Mesothelial cell of epicardium (in vitro differentiated cells): ENCODE data around the gene DST. TPM values are rescaled to one million over a fixed set of nuclear protein-coding genes. Genes with fewer than 3 reads are reported as not detected.

Source experiments
- DNase-seq, 2 experiments: peaks; one replicate each; pipeline ENCODE4 v3.0.0; 2021; ENCODE audit warnings: low spot score in 2 of 2; ENCODE audit not compliant: unreplicated experiment in 2 of 2
- H3K27ac Mint-ChIP-seq: 2 replicates; pipeline ENCODE4 v1.8.0; 2021; ENCODE audit warnings: mixed read lengths
- H3K27me3 Mint-ChIP-seq: 2 replicates; pipeline ENCODE4 v1.8.0; 2021; ENCODE audit warnings: low read depth, mixed read lengths
- H3K36me3 Mint-ChIP-seq: 2 replicates; pipeline ENCODE4 v1.8.0; 2021; ENCODE audit warnings: mixed read lengths
- H3K4me1 Mint-ChIP-seq: 2 replicates; pipeline ENCODE4 v1.8.0; 2021; ENCODE audit warnings: mixed read lengths
- H3K4me3 Mint-ChIP-seq: 2 replicates; pipeline ENCODE4 v1.8.0; 2021; ENCODE audit warnings: mild to moderate bottlenecking, moderate library complexity, mixed read lengths
- H3K9me3 Mint-ChIP-seq: 2 replicates; pipeline ENCODE4 v1.8.0; 2021; ENCODE audit warnings: mixed read lengths
- total RNA-seq: library from RNA; stranded (reverse); gene quantifications from 3 replicates; pipeline ENCODE4 v1.2.1, GENCODE V29; 2021
- TF ChIP-seq, protein P1 (sequence below): fragments of 200-600 bp; sonication (generic); IDR thresholded peaks from one replicate; pipeline ENCODE4 v1.5.0; 2021; ENCODE audit warnings: antibody characterized with exemption; ENCODE audit not compliant: unreplicated experiment

The DST gene
- total RNA-seq, 1 donor from 2014 or later = 306 TPM

- no peak for DNase-seq
- TF ChIP-seq, protein P1, sequence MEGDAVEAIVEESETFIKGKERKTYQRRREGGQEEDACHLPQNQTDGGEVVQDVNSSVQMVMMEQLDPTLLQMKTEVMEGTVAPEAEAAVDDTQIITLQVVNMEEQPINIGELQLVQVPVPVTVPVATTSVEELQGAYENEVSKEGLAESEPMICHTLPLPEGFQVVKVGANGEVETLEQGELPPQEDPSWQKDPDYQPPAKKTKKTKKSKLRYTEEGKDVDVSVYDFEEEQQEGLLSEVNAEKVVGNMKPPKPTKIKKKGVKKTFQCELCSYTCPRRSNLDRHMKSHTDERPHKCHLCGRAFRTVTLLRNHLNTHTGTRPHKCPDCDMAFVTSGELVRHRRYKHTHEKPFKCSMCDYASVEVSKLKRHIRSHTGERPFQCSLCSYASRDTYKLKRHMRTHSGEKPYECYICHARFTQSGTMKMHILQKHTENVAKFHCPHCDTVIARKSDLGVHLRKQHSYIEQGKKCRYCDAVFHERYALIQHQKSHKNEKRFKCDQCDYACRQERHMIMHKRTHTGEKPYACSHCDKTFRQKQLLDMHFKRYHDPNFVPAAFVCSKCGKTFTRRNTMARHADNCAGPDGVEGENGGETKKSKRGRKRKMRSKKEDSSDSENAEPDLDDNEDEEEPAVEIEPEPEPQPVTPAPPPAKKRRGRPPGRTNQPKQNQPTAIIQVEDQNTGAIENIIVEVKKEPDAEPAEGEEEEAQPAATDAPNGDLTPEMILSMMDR = no peak
Observed at GRCh38 chr6:56689114-56689513, 46.4 kb upstream of the DST start.

DNA sequence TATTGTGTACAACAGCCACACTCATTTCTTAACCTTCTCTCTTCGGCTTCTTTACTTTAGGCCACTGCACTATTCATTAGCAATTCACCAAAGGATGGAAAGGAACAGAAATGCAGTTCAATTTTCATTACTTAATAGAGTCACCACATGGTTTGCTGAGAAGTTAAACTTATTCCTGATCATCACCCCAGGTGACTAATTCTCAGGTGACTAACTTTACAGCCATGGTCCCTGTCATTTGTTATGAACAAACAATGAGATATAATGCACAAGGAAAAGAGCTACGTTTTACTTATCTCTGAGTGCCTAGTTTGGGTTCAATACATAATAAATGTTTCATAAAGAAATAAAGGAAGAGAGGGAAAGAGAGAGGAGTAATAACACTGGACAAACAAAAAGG lies 45.8 kb upstream of the DST start:
- Mint-ChIP-seq H3K4me3 (no peak overlapping the region), H3K27ac (no peak overlapping the region), H3K27me3 (no peaks in the 10 kb centered on the region), H3K9me3 (no peaks in the 10 kb centered on the region), H3K36me3 (no peaks in the 10 kb centered on the region), H3K4me1 (peaks cover 27% of the 10 kb centered on the region)
- DNase-seq = no peak
- TF ChIP-seq, protein P1 = no peak

More at GRCh38 chr6:56689114-56689513, 46.4 kb upstream of the DST start:
- Mint-ChIP-seq H3K27me3 (no peaks in the 10 kb centered on the region), H3K4me1 (peaks cover 28% of the 10 kb centered on the region), H3K36me3 (no peaks in the 10 kb centered on the region), H3K27ac (no peak overlapping the region), H3K9me3 (no peaks in the 10 kb centered on the region), H3K4me3 (no peak overlapping the region)

DNA sequence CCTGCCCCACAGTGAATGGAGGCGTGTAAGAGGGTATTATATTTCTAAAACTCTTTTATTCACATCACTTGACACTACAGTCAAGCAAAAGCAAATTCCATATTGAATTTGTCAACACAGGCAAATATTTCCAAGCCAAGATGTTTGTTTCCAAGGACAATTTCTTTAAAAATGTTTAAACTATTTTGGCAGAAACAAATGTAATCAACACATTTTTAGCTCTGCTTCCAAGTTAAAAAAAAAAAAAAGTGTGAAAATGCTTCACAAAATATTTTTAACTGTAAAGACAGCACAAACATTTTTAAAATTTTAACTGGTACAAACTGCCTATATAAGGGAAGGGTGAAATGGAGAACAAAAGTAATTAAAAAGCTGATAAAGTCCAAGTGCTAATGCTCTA lies 44.9 kb upstream of the DST start:
- no peaks in the 10 kb centered on the region for H3K27me3 Mint-ChIP-seq
- peaks cover 18% of the 10 kb centered on the region for H3K4me1 Mint-ChIP-seq
- no peaks in the 10 kb centered on the region for H3K9me3 Mint-ChIP-seq
- DNase-seq = no peak
- TF ChIP-seq, protein P1 = no peak
- H3K4me3 Mint-ChIP-seq = no peak overlapping the region
- no peaks in the 10 kb centered on the region for H3K36me3 Mint-ChIP-seq
- H3K27ac Mint-ChIP-seq = no peak overlapping the region

DNA sequence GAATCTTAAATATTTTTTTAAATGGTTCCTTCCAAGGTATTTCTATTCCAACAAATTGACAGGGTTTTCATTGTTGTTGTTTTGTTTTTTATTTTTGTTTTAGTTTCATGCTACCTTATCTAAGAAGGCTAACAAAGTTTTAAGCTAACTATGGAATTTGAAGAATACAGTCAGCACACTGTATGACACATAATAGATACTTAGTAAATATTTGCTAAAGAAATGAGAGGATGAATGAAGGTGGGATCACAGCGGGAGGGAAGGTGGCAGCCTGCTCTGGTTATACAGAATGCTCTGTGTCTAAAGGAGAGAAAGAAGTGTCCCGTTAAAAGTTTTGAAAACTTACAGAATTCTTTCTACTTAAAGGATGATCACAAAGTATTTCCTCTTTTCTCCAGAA lies 43.7 kb upstream of the DST start:
- Mint-ChIP-seq H3K4me1 (peaks cover 10% of the 10 kb centered on the region), H3K4me3 (no peak overlapping the region), H3K27ac (no peak overlapping the region), H3K27me3 (no peaks in the 10 kb centered on the region), H3K36me3 (peaks cover 2% of the 10 kb centered on the region), H3K9me3 (no peaks in the 10 kb centered on the region)
- TF ChIP-seq, protein P1 = no peak
- no peak for DNase-seq

- DNase-seq = no peak
- Mint-ChIP-seq H3K36me3 (peaks cover 2% of the 10 kb centered on the region), H3K4me3 (no peak overlapping the region), H3K9me3 (no peaks in the 10 kb centered on the region), H3K4me1 (peaks cover 10% of the 10 kb centered on the region), H3K27me3 (no peaks in the 10 kb centered on the region), H3K27ac (no peak overlapping the region)
- TF ChIP-seq, protein P1 = no peak
Observed at GRCh38 chr6:56685994-56686393, 43.3 kb upstream of the DST start.
